PC-9 (cell line): Measurements from ENCODE around the gene GALE.
"Not testable (repeated sequence)": the region's sequence is repeated elsewhere in the genome, so short reads cannot be mapped to it uniquely, and the experiment has no call there.

ENCODE experiments used
- CTCF ChIP-seq: fragments of 200-600 bp; sonication (generic); conservative IDR thresholded peaks from 2 replicates; pipeline ENCODE4 v1.6.1; 2017; ENCODE audit warnings: mixed run types, antibody characterized with exemption, mild to moderate bottlenecking, moderate library complexity
- EZH2 ChIP-seq: fragments of 200-600 bp; sonication (generic); IDR thresholded peaks from 2 replicates; pipeline ENCODE4 v1.8.0; 2017; ENCODE audit warnings: antibody characterized with exemption, low read depth

DNA sequence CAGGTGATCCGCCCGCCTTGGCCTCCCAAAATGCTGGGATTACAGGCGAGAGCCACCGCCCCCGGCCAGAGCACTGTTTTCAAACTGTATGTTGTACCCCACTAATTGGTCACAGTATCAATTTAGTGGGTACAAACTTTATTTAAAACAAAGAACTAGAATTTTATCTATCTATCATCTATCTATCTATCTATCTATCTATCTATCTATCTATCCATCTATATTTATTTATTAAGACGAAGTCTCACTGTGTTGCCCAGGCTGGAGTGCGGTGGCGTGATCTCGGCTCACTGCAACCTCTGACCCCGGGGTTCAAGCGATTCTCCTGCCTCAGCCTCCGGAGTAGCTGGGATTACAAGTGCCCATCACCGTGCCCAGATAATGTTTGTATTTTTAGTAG is 26.0 kb upstream of the GALE start:
- TF ChIP-seq CTCF, EZH2: not testable (repeated sequence)
